NCI-H345 treated with DMSO at 0.1 percent for 48 hours (cell line): ENCODE results near the gene TMEM101.
"Not testable (repeated sequence)": the region's sequence is repeated elsewhere in the genome, so short reads cannot be mapped to it uniquely, and the experiment has no call there.

Experiments
- DNase-seq: peaks from one replicate; lab custom pipeline; 2025; ENCODE audit not compliant: unreplicated experiment; lab: John Stamatoyannopoulos, UW

The TMEM101 gene

DNA sequence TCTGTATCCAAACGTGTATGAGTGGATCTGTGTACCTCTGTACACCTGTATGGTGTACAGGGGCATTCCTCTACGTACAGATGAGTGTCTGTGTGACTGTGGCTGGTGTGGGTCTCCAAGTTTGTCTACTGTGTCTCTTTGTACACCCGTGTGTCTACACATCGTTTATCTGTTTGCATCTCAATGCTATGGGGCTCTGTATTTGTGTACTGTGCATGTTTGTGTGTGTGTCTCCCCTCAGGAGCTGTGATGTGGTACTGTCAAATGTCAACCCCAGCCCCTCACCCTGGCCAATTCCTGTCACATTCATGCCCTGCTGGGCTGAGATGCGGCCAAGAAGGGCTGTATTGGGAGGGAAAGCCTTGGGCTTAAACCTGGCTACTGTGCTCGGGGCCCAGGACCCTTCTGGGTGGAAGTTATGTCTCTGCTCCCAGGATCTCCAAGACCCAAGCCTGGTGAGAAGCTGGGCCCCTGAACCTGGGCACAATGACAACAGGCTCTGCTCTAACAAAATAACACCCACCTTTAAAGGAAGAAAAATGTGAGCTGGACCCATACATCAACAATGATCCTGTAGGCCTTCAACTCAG, 13.8 kb downstream of the TMEM101 start:
- no peak for DNase-seq

- no peak for DNase-seq
Measured at GRCh38 chr17:44000141-44000860, 14.5 kb downstream of the TMEM101 start.

DNA sequence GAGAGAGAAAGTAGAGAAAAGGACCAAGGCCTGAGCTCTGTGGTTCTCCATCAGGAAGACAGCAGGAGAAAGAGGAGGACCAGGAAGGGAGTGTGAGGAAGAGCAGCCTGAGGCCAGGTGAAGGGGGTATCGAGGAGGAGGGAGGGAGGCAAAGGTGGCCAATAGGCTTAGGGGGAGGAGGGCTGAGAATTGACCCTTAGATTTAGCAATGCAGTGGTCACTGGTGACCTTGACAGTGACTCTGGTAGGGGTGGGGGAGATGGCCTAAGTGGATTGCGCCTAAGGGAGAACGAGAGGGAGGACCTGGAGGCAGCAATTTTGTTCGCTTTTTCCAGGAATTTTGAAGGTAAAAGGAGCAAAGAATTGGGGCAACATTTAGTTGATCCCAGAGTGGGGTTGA, 15.7 kb downstream of the TMEM101 start:
- DNase-seq, result no peak

GRCh38 chr17:43998552-43998951, 16.2 kb downstream of the TMEM101 start:
- no peak for DNase-seq

- DNase-seq, result not testable (repeated sequence)
Measured at GRCh38 chr17:43997180-43997579, 17.6 kb downstream of the TMEM101 start.

DNA sequence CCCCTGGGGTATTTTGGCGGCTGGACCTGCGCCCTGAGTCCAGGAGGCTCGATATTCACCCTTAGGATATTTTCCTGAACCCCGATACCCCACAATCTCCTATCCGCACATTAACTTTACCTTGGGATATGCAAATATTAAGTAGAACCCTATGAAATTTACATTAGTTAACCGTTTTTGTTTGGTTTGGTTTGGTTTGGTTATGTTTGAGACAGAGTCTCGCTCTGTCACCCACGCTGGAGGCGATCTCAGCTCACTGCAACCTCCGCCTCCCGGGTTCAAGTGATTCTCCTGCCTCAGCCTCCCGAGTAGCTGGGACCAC, 19.7 kb downstream of the TMEM101 start:
- no peak for DNase-seq

GRCh38 chr17:43994272-43995149, 20.3 kb downstream of the TMEM101 start:
- DNase-seq, result peak; percentile 15

DNA sequence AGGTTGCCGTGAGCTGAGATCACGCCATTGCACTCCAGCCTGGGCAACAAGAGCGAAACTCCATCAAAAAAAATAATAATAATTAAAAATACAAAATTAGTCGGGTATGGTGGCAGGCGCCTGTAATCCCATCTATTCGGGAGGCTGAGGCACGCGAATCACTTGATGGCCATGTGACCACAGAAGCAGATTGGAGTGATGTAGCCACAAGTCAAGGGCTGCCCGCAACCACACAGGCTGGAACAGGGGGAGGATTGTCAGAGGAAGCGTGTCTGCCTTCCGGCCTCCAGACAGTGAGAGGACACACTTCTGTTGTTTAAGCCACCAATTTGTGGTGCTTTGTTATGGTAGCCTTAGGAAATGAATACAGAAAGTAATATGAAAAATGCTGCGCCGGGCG, 22.1 kb downstream of the TMEM101 start:
- DNase-seq, result no peak

- DNase-seq, result no peak
Measured at GRCh38 chr17:43988301-43988700, 26.5 kb downstream of the TMEM101 start.

GRCh38 chr17:43987131-43988021, 27.4 kb downstream of the TMEM101 start:
- DNase-seq, result no peak

- no peak for DNase-seq
Measured at GRCh38 chr17:43986225-43986981, 28.4 kb downstream of the TMEM101 start.

DNA sequence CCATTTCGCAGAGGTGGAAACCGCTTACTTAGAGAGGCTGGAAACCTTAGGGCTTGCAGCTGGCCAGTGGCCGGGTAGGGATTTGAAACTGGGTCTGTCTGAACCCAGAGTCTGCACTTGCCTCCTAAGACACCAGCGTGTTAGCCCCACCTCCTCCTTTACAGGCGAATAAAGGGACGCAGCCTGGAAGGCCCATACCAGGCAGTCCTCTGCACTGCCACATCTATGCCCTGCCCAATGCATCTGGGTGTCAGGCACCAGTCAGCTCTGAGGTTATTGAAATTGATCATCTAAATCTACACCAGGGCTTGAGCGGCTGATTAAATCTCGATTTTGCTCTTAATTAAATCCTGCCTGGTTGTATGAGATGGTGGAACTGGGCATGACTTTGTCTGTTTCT, 30.2 kb downstream of the TMEM101 start:
- DNase-seq, result no peak

DNA sequence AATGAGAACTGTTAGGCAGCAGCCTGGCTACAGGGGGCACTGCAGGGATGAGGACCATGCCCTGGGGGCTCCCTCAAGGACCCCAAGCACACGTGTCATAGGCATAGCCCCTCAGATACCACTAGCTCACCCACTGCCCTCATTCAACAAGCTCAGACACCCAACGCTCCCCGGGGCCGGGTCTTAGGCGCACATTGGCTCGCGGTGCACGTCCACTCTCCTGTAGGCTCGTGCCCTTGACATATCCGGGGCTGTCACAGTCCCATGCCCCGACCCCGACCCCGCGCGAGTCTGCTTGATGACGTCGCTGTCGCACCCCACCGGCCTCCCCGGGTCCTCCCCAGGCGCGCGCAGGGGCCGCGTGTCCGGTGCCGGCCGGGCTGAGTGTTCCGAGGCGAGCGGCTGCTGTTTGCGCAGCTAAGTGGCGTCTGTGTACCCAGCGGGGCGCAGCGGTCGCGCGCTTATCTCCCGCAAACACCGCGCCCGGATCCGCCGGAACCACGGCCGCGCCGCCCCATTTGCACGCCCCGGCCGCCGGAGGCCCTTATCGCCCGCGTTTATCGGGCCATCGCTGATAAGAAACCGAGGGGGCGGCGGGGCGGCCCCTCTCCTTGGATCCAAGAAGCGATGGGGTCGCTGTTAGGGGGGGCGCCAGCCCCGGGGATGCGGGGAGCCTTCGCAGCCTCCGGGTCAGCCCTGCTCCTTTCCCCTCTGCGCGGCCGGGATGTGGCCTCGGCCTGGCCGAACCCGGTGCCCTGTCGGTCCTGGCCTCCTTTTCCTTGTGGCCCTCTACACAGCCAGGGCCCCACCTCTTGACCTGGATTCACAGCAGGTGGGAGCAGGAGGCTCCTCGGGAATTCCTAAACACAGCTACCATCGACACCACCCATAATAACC, 31.0 kb downstream of the TMEM101 start:
- no peak for DNase-seq

- DNase-seq, result no peak
Measured at GRCh38 chr17:43983196-43983514, 31.6 kb downstream of the TMEM101 start.

- no peak for DNase-seq
Measured at GRCh38 chr17:43982171-43982570, 32.6 kb downstream of the TMEM101 start.

DNA sequence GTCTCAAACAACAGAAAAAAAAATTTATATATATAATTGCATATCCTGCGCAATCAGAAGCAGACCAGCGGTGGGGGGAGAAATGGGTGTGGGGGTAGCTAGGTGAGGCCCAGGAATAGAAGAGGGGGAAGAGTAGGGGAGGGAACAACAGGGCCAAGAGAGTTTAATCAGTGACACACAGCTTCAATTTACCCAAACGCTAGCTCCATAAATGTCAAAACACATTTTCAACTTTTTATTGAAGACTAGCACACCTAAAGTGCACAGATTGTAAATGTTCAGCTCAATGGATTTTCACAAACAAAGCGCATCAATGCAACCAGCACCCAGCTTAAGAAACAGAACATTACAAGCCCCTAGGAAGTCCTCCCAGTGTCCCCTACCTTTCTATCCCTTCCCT, 35.1 kb downstream of the TMEM101 start:
- DNase-seq, result no peak

DNA sequence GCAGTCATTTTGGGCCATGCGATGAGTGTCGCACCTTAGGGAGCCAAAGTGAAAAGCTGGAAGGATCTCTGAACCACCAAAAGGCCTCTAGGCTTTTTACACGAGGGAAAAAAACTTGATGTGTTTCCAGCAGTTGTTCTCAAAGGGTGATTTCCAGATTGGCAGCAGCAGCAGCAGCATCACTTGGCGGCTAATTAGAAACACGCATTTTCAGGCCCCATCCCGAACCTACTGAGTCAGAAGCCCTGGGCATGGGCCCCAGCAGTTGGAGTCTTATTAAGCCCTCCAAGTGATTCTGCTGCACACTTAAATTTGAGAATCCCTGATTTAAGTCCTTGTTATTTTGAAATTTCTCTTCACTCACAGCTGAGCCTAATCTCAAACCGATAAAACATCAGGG, 35.8 kb downstream of the TMEM101 start:
- no peak for DNase-seq

- DNase-seq, result no peak
Measured at GRCh38 chr17:43978078-43978477, 36.7 kb downstream of the TMEM101 start.

GRCh38 chr17:43976963-43977837, 37.6 kb downstream of the TMEM101 start:
- no peak for DNase-seq
